Activated T-helper 9 cell treated with anti-CD3 and anti-CD28 coated beads, Interleukin-2, amount 50 U/mL, for 16 hours (primary cell): ENCODE data around the gene CASKIN2.
"Not testable (repeated sequence)": the region's sequence is repeated elsewhere in the genome, so short reads cannot be mapped to it uniquely, and the experiment has no call there.

Experiments
- DNase-seq: peaks from one replicate; pipeline ENCODE4 v3.0.0-alpha.2; 2020; ENCODE audit warnings: low read depth

Gene CASKIN2

DNA sequence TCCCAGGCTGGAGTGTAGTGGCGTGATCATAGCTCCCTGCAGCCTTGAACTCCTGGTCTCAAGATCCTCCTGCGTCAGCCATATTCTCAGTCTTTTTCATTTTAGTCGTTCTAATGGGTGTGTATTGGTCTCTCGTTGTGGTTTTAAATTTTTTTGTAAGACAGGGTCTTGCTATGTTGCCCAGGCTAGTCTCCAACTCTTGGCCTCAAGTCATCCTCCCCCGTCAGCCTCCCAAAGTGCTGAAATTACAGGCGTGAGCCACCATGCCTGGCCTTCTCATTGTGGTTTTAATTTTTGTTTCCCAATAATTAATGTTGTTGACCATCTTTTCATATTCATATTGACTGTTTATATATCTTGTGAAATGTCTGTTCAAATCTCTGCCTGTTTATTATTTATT lies 50.3 kb downstream of the CASKIN2 start:
- DNase-seq = no peak

GRCh38 chr17:75463603-75464002 lies 51.7 kb downstream of the CASKIN2 start:
- DNase-seq = no peak

GRCh38 chr17:75460295-75460694 lies 55.0 kb downstream of the CASKIN2 start:
- DNase-seq = no peak

DNA sequence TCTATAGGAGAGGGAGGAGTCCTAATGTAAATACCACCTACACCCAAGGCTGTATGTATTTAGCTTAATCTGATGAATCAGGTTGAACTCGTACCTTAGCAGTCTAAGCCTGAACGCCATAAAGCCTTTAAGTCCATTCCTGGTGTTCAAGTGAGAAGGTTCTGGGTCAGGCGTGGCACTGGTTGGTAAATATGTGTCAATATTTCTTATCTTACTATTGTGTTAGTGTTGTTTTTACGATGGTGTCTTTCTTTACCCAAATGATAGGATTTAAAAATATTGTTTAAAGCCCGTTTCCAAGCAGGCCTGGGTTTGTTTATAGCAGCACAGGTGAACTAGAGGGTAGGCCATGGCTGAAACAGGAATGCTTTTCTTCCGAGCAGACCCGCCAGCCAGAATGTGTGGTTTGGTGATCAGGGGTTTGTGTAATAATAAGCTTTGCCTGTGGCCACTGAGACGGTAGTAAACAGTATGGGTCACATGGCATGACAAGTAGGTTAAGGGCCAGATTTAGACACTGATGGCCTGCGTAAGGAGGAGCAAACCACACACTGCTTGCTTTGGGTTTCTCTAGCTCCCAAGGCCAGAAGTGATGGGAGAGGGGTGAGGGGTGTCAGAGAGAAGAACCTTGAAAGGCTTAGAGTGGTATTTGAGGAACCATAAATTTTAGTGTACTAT lies 55.6 kb downstream of the CASKIN2 start:
- DNase-seq = no peak

DNA sequence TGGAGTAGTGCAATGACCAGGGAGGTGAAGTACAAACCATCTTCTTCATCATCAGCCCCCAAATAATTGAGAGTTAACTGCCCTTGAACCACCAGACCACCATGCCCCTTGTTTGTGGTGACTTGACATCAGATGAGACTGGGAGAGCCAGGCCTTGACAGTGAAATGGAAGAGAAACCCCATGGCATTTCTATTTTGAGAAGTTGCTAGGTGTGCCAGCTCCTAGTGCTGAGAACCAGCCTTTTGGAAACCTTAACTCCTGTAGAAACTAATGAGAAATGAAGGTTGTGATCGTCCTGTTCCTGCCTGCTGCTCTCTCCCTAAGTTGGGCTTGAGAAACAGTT lies 56.1 kb downstream of the CASKIN2 start:
- DNase-seq = no peak

GRCh38 chr17:75457047-75457654 lies 58.2 kb downstream of the CASKIN2 start:
- DNase-seq = no peak

DNA sequence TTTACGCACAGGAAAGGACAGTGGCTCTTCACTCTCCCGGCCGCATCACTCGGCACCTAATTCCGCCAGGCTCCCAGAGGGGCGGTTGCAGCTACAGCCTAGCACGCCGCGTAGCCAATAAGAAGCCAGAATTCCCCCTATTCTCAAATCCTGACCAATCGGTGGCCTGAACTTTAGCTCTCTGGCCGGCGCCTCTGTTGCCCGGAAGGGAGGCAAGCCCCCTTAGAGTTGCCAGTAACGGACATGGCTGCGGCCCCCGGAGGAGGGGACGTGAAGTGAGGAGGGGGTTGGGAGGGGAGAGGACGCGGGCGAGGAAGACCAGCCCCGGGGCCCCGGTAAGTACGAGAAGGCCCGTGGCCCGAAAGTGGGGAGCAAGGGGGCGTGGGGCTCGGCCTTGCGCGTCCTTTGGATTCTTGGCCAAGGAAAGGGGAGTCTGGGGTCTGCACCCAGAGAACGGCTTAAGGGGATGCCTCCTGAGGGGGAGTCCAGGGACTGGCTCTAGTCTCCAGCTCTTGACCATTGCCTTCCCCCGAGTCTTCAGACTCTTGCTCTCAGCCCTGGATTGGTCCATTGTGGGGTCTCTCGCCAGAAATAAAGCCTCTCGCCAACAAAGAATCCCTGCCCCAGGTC lies 58.8 kb downstream of the CASKIN2 start, which contains the start of gene TMEM94:
TSS of gene TMEM94 (plus strand) at position 219 of the 630 bp plus-strand sequence. CDS start 15,271 bp downstream, outside the sequence.
- peak; percentile 82 for DNase-seq

DNA sequence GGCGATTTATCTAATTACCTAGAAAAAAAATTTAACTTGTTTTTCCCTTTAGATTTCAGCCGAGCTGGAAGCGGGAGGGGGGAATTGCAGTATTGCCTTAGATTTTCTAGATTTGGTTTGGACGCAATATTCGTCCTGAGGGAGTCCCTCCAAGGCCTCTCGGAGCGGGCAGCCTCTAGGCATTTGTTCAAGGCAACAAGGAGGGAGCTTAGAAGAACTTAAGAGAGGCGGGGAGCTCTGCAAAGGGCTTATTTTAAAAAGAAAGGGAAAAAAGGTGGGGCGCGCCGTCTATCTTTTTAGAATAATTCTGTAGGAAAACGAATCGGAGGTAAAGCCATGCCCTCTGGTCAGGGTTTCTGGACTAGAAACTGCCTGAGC lies 59.3 kb downstream of the CASKIN2 start:
- no peak for DNase-seq

- not testable (repeated sequence) for DNase-seq
Measured at GRCh38 chr17:75454672-75455071, 60.7 kb downstream of the CASKIN2 start.

- DNase-seq = no peak
Measured at GRCh38 chr17:75454193-75454592, 61.1 kb downstream of the CASKIN2 start.

- no peak for DNase-seq
Measured at GRCh38 chr17:75450270-75450669, 65.1 kb downstream of the CASKIN2 start.
